ENCODE data around the gene STIP1. TPM values are rescaled to one million over a fixed set of nuclear protein-coding genes. Genes with fewer than 3 reads are reported as not detected.
"Not testable (repeated sequence)": the region's sequence is repeated elsewhere in the genome, so short reads cannot be mapped to it uniquely, and the experiment has no call there.

The STIP1 gene
- total RNA-seq, 4 donors from 2014 or later: 88.6 to 134 (median 94.0) TPM

- no peak overlapping the region for H3K27ac ChIP-seq
- no peaks in the 10 kb centered on the region for H3K9me3 ChIP-seq
- no peak overlapping the region for H3K4me3 ChIP-seq
- TF ChIP-seq POLR2A (IDR thresholded peaks at IDR 0.05) (no peak), POLR2AphosphoS5 (IDR thresholded peaks at IDR 0.05) (no peak)
- H3K36me3 ChIP-seq: no peaks in the 10 kb centered on the region
- no peak for ATAC-seq
- no peaks in the 10 kb centered on the region for H3K27me3 ChIP-seq
- WGBS, 2 donors (ENCODE audit: low coverage in 1 of 2): 85 to 88% methylated on average over 5 to 9 of the region's 17 CpGs
- peaks cover 0 to 6% (median 0%) of the 10 kb centered on the region in 3 donors for H3K4me1 ChIP-seq
Measured at GRCh38 chr11:64157631-64158394, 28.2 kb upstream of the STIP1 start.

GRCh38 chr11:64161037-64161436 is 24.9 kb upstream of the STIP1 start:
- no peaks in the 10 kb centered on the region for H3K27me3 ChIP-seq
- H3K36me3 ChIP-seq: no peaks in the 10 kb centered on the region
- WGBS, 2 donors (ENCODE audit: low coverage in 1 of 2): 92 to 98% methylated on average over 5 to 7 of the region's 10 CpGs
- ATAC-seq: no peak
- TF ChIP-seq POLR2A (IDR thresholded peaks at IDR 0.05) (no peak), CTCF (IDR thresholded peaks at IDR 0.05) (no peak), POLR2AphosphoS5 (IDR thresholded peaks at IDR 0.05) (no peak), EP300 (IDR thresholded peaks at IDR 0.05) (no peak)
- no peak overlapping the region for H3K27ac ChIP-seq
- peaks cover 0 to 16% (median 8%) of the 10 kb centered on the region in 3 donors for H3K4me1 ChIP-seq
- H3K4me3 ChIP-seq: no peak overlapping the region
- H3K9me3 ChIP-seq: no peaks in the 10 kb centered on the region

- 43 to 95% methylated on average over 1 to 12 of the region's 16 CpGs for WGBS, 2 donors (ENCODE audit: low coverage in 1 of 2)
- not testable (repeated sequence) for H3K4me3 ChIP-seq
Measured at GRCh38 chr11:64162769-64163168, 23.2 kb upstream of the STIP1 start.

GRCh38 chr11:64163951-64164350 is 22.0 kb upstream of the STIP1 start:
- no peak for ATAC-seq

More at GRCh38 chr11:64162769-64163168, 23.2 kb upstream of the STIP1 start:
- H3K27me3 ChIP-seq, ATAC-seq, H3K9me3 ChIP-seq, H3K36me3 ChIP-seq, H3K27ac ChIP-seq: not testable (repeated sequence)
- peaks cover 0 to 27% (median 8%) of the 10 kb centered on the region in 3 donors for H3K4me1 ChIP-seq

GRCh38 chr11:64164392-64165312 is 21.3 kb upstream of the STIP1 start:
- H3K36me3 ChIP-seq: no peaks in the 10 kb centered on the region
- WGBS, 2 donors (ENCODE audit: low coverage in 1 of 2): 33 to 46% methylated on average over 4 to 6 of the region's 20 CpGs
- ATAC-seq: peak; percentile 1
- no peaks in the 10 kb centered on the region for H3K9me3 ChIP-seq
- no peak for TF ChIP-seq EP300 (IDR thresholded peaks at IDR 0.05)
- no peak for TF ChIP-seq POLR2AphosphoS5 (IDR thresholded peaks at IDR 0.05)
- no peak for TF ChIP-seq POLR2A (IDR thresholded peaks at IDR 0.05)
- no peak for TF ChIP-seq CTCF (IDR thresholded peaks at IDR 0.05)
- H3K27ac ChIP-seq: peak overlapping the region in 3 of 4 donors; percentile 65 to 81 (median 78)
- peak overlapping the region; percentile 64 to 89 for H3K4me3 ChIP-seq
- H3K27me3 ChIP-seq: no peaks in the 10 kb centered on the region
- H3K4me1 ChIP-seq: peaks cover 0 to 27% (median 8%) of the 10 kb centered on the region in 3 donors

More at GRCh38 chr11:64163951-64164350, 22.0 kb upstream of the STIP1 start:
- no peak for TF ChIP-seq CTCF (IDR thresholded peaks at IDR 0.05)
- no peak for TF ChIP-seq POLR2AphosphoS5 (IDR thresholded peaks at IDR 0.05)
- TF ChIP-seq POLR2A (IDR thresholded peaks at IDR 0.05): no peak
- TF ChIP-seq EP300 (IDR thresholded peaks at IDR 0.05): no peak
- H3K4me3 ChIP-seq: no peak overlapping the region
- H3K4me1 ChIP-seq: peaks cover 0 to 27% (median 8%) of the 10 kb centered on the region in 3 donors
- no peak overlapping the region for H3K27ac ChIP-seq
- H3K27me3 ChIP-seq: no peaks in the 10 kb centered on the region
- H3K36me3 ChIP-seq: no peaks in the 10 kb centered on the region
- WGBS, 2 donors (ENCODE audit: low coverage in 1 of 2): 80 to 100% methylated on average over 1 of the region's 5 CpGs
- H3K9me3 ChIP-seq: no peaks in the 10 kb centered on the region

Measured in gastroesophageal sphincter (tissue), 4 donors.